ENCODE results near the gene SPOP.

Gene SPOP

DNA sequence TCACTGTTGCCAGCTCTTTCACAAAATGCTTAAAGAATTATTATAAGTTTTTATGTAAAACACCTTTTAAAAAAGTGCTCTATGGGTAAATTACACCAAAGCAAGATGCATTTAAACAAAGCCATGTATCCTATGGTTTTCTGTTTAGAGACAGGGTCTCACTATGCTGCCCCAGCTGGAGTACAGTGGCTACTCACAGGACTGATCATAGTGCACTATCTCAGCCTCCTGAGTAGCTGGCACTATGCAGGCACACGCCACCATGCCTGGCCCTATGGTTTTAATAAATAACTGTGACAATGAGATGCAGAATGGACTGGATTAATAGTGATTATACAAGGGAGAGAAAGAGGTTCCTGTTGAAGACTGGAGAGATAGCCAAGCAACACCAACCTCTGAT, 40.2 kb downstream of the SPOP start:
- no peaks in the 10 kb centered on the region for H3K27me3 Mint-ChIP-seq (ENCODE audit: low read depth)
- H3K36me3 Mint-ChIP-seq (ENCODE audit: low read depth), result peaks cover 25% of the 10 kb centered on the region
- peaks cover 2% of the 10 kb centered on the region for H3K9me3 Mint-ChIP-seq
- TF ChIP-seq CTCF (IDR thresholded peaks at IDR 0.05; ENCODE audit: unreplicated experiment in 3 of 3), result no peak
- no peak overlapping the region for H3K27ac Mint-ChIP-seq
- no peak overlapping the region for H3K4me3 Mint-ChIP-seq
- peaks cover 29% of the 10 kb centered on the region for H3K4me1 Mint-ChIP-seq

GRCh38 chr17:49637050-49637449, 40.8 kb downstream of the SPOP start:
- H3K4me3 Mint-ChIP-seq, result no peak overlapping the region
- H3K27me3 Mint-ChIP-seq (ENCODE audit: low read depth), result no peaks in the 10 kb centered on the region
- peaks cover 25% of the 10 kb centered on the region for H3K36me3 Mint-ChIP-seq (ENCODE audit: low read depth)
- peaks cover 25% of the 10 kb centered on the region for H3K4me1 Mint-ChIP-seq
- peaks cover 2% of the 10 kb centered on the region for H3K9me3 Mint-ChIP-seq
- no peak for TF ChIP-seq CTCF (IDR thresholded peaks at IDR 0.05; ENCODE audit: unreplicated experiment in 3 of 3)
- no peak overlapping the region for H3K27ac Mint-ChIP-seq

DNA sequence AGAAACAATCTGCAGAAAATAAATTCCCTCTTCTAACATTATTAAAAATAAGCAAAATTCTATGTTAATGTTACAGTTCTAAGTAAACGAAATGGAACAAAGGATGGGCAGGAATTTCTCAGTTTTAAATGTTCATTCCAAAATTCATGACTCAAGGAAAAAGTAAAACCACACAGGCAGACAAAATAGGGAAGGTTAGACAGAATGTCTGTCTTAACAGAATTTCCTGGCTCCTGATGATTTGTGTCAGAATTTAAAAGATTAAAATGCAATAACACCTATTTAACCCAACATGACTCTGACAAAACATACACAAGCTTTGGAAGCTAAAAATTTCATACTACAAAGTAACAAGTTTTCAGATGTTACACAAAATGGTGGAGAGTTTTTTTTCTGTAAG, 42.8 kb downstream of the SPOP start:
- Mint-ChIP-seq H3K27me3 (ENCODE audit: low read depth) (no peaks in the 10 kb centered on the region), H3K4me3 (no peak overlapping the region), H3K36me3 (ENCODE audit: low read depth) (peaks cover 14% of the 10 kb centered on the region), H3K4me1 (peaks cover 25% of the 10 kb centered on the region), H3K9me3 (no peaks in the 10 kb centered on the region), H3K27ac (peak overlapping the region; percentile 69 to 79 (median 77))
- no peak for TF ChIP-seq CTCF (IDR thresholded peaks at IDR 0.05; ENCODE audit: unreplicated experiment in 3 of 3)

DNA sequence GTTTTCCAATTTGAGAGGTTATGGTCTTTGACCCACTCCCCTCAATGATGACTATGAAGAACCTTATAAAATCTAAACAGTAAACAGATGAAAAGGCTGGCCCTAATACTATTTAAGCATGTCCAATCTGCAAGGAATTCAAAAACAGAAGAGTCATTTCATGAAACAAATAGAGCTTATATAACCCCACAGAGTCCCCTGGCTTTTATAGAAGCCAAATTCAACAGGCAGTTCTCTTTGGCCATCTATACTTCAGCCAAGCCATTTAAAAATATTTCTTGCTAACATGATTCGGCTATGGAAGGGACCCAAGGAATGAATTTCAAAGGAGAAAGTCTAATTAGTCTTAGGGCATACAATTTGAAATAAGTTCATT, 43.4 kb downstream of the SPOP start:
- Mint-ChIP-seq H3K9me3 (no peaks in the 10 kb centered on the region), H3K36me3 (ENCODE audit: low read depth) (peaks cover 14% of the 10 kb centered on the region), H3K27me3 (ENCODE audit: low read depth) (no peaks in the 10 kb centered on the region), H3K27ac (peak overlapping the region; percentile 69 to 79 (median 77)), H3K4me3 (no peak overlapping the region), H3K4me1 (peaks cover 25% of the 10 kb centered on the region)
- no peak for TF ChIP-seq CTCF (IDR thresholded peaks at IDR 0.05; ENCODE audit: unreplicated experiment in 3 of 3)

- Mint-ChIP-seq H3K36me3 (ENCODE audit: low read depth) (peaks cover 11% of the 10 kb centered on the region), H3K9me3 (no peaks in the 10 kb centered on the region), H3K27me3 (ENCODE audit: low read depth) (no peaks in the 10 kb centered on the region), H3K27ac (peak overlapping the region; percentile 69 to 79 (median 77)), H3K4me1 (peaks cover 25% of the 10 kb centered on the region), H3K4me3 (no peak overlapping the region)
- no peak for TF ChIP-seq CTCF (IDR thresholded peaks at IDR 0.05; ENCODE audit: unreplicated experiment in 3 of 3)
These were observed 44.0 kb downstream of the SPOP start for GRCh38 chr17:49633762-49634484.

DNA sequence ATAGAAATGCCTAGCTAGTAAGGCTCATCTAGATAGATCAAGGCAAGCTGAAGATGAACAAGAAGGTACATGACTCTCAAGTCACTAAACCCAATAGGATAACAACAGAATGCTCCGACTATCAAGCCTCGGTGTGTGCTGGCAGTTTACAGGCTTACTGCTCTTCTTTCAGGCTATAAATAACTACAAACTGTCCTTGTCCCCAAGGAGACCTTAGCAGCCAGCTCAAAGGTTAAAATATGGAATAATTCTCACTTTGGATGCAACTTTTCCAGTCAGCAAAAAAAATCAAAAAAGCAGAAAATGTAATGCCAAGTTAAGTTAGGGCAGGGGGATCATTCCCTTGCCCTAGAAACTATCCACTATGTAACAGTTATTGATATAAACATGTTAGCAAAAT, 44.6 kb downstream of the SPOP start:
- Mint-ChIP-seq H3K36me3 (ENCODE audit: low read depth) (peaks cover 5% of the 10 kb centered on the region), H3K27me3 (ENCODE audit: low read depth) (no peaks in the 10 kb centered on the region), H3K9me3 (no peaks in the 10 kb centered on the region), H3K27ac (peak overlapping the region in 2 of 3 experiments; percentile 41 to 57), H3K4me3 (no peak overlapping the region), H3K4me1 (peaks cover 25% of the 10 kb centered on the region)
- TF ChIP-seq CTCF (IDR thresholded peaks at IDR 0.05; ENCODE audit: unreplicated experiment in 3 of 3), result no peak

Measured in nephron (organoid).